AG04449 (cell line): Measurements from ENCODE around the gene SLC12A2.

Experiments used
- CTCF ChIA-PET: fragments of 350-600 bp; formaldehyde crosslinking; extraction: SDS; loops from one replicate; lab custom pipeline; 2021; ENCODE audit warnings: antibody characterized with exemption; lab: Yijun Ruan, JAX
- POLR2A ChIA-PET: fragments of 400-600, 350-600 bp; formaldehyde crosslinking; extraction: SDS; loops from one replicate; lab custom pipeline; 2020; ENCODE audit warnings: antibody characterized with exemption, inconsistent platforms; lab: Yijun Ruan, JAX
- DNase-seq: peaks from one replicate; pipeline ENCODE4 v3.0.0-alpha.2; 2010; ENCODE audit warnings: low read depth, low spot score
- H3K4me3 ChIP-seq: 2 replicates; pipeline ENCODE4 v1.5.1; 2011; ENCODE audit warnings: low read depth, mild to moderate bottlenecking, control low read depth, low read length
- TF ChIP-seq, protein P1 (sequence below): IDR thresholded peaks from one replicate; pipeline ENCODE4 v1.5.1; 2011; ENCODE audit warnings: mild to moderate bottlenecking, moderate library complexity, low read length, control low read depth, inconsistent platforms; ENCODE audit not compliant: insufficient read depth; ENCODE audit errors: missing control alignments

Gene SLC12A2

DNA sequence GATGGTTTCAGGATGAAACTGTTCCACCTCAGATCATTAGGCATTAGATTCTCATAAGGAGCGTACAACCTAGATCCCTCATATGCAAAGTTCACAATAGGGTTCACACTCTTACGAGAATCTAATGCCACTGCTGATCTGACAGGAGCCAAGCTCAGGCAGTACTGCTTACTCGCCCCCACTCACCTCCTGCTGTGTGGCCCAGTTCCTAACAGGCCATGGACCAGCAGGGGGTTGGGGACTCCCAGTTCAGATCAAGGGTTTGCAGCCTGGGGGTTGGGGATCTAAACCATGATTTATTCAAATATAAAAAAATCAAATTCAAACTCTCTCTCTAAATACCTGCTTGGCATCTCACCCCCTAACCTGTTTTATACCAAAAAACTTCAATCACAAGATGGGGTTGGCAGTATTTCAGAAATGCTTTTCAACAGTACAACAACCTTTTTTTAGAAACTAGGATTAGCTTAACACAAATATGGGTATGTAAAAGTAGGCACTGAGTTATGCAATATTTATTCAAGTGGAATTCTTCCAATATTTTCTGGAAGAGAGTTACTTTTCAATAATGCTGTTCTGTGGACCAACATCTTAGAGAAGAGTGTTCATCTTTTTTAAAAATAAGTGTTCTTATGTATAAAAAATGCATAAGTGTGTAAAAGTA lies 30.1 kb upstream of the SLC12A2 start:
- ChIA-PET POLR2A (interaction anchor here (0.5 kb wide), 1 partner anchor 26 kb away, joined by 3 read pairs; no protein-coding TSS in a partner anchor), CTCF (no interaction called here)
- DNase-seq: no peak
- no peak overlapping the region for H3K4me3 ChIP-seq
- TF ChIP-seq, protein P1, sequence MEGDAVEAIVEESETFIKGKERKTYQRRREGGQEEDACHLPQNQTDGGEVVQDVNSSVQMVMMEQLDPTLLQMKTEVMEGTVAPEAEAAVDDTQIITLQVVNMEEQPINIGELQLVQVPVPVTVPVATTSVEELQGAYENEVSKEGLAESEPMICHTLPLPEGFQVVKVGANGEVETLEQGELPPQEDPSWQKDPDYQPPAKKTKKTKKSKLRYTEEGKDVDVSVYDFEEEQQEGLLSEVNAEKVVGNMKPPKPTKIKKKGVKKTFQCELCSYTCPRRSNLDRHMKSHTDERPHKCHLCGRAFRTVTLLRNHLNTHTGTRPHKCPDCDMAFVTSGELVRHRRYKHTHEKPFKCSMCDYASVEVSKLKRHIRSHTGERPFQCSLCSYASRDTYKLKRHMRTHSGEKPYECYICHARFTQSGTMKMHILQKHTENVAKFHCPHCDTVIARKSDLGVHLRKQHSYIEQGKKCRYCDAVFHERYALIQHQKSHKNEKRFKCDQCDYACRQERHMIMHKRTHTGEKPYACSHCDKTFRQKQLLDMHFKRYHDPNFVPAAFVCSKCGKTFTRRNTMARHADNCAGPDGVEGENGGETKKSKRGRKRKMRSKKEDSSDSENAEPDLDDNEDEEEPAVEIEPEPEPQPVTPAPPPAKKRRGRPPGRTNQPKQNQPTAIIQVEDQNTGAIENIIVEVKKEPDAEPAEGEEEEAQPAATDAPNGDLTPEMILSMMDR: no peak

GRCh38 chr5:128060644-128061385 lies 22.8 kb upstream of the SLC12A2 start:
- POLR2A ChIA-PET: no interaction called here
- CTCF ChIA-PET: no interaction called here
- DNase-seq: no peak
- no peak overlapping the region for H3K4me3 ChIP-seq
- TF ChIP-seq, protein P1: no peak

- DNase-seq: peak; percentile 53
- CTCF ChIA-PET: interaction anchor here (1.3 kb wide), 1 partner anchor 19 kb away, joined by 3 read pairs; no protein-coding TSS in a partner anchor
- no peak overlapping the region for H3K4me3 ChIP-seq
- POLR2A ChIA-PET: no interaction called here
- TF ChIP-seq, protein P1: no peak
Measured at GRCh38 chr5:128062172-128062746, 21.3 kb upstream of the SLC12A2 start.

- TF ChIP-seq, protein P1: no peak
- H3K4me3 ChIP-seq: no peak overlapping the region
- ChIA-PET CTCF (no interaction called here), POLR2A (no interaction called here)
- no peak for DNase-seq
Measured at GRCh38 chr5:128074171-128074570, 9.4 kb upstream of the SLC12A2 start.

DNA sequence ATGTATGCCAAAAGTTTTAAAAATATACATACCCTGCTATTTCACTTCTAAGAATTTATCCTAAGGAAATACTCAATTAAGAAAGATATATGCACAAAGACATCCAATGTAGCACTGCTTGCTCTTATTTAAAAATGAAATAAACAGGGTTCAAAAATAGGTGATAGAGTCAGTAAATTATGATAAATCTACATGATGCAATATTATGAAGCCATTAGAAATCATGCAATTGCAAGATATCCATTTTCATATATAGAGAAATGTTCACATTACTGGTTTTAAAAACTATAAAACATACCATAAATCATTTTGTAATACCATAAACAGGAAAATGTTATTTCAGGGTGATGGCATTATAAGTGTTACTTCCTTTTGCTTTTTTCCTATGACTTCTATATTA lies 8.6 kb upstream of the SLC12A2 start:
- POLR2A ChIA-PET: no interaction called here

GRCh38 chr5:128077526-128077925 lies 6.0 kb upstream of the SLC12A2 start:
- POLR2A ChIA-PET: no interaction called here
- TF ChIP-seq, protein P1: no peak
- DNase-seq: no peak
- CTCF ChIA-PET: interaction anchor here (1.4 kb wide), 1 partner anchor 13 kb away, joined by 3 read pairs; no protein-coding TSS in a partner anchor
- H3K4me3 ChIP-seq: no peak overlapping the region

More for the DNA sequence above, 8.6 kb upstream of the SLC12A2 start:
- TF ChIP-seq, protein P1: no peak
- H3K4me3 ChIP-seq: no peak overlapping the region
- DNase-seq: no peak
- CTCF ChIA-PET: no interaction called here
